DND-41 (cell line): ENCODE data around the gene NEMF.

Experiments
- EZH2 ChIP-seq: IDR thresholded peaks from 3 replicates; pipeline ENCODE4 v1.6.1; 2012; ENCODE audit warnings: borderline replicate concordance, low read depth, mild to moderate bottlenecking, moderate library complexity, low read length, inconsistent platforms; ENCODE audit not compliant: severe bottlenecking
- TF ChIP-seq, protein P1 (sequence below): IDR thresholded peaks from 2 replicates; pipeline ENCODE4 v1.5.1; 2012; ENCODE audit warnings: borderline replicate concordance, low read length, moderate library complexity, mild to moderate bottlenecking; ENCODE audit not compliant: poor library complexity, severe bottlenecking; ENCODE audit errors: extremely low read depth

DNA sequence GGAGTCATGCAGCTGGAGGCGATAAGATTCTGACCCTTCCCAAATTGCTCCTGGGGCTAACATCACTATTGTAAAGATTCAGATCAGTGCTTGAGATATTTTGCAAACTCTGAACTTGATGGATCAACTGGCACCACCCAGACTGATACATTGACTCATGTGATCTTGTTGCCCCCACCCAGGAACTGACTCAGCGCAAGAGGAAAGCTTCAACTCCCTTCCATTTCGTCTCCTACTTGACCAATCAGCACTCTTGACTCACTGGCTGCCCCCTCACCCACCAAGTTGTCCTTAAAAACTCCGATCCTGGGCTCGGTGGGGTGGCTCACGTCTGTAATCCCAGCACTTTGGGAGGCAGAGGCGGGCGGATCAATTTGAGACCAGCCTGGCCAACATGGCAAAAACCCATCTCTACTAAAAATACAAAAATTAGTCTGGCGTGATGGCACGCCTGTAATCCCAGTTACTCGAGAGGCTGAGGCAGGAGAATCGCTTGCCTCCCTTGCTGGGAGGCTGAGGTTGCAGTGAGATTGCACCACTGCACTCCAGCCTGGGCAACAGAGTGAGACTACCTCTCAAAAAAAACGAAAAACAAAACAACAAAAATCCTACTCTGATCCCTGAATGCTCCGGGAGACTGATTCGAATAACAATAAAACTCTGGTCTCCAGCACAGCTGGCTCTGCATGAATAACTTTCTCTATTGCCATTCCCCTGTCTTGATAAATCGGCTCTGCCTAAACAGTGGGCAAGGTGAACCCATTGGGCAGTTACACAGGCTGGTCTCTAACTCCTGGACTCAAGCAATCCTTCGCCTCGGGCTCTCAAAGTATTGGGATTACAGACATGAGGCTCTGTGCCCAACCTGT, 30.5 kb upstream of the NEMF start:
- TF ChIP-seq, protein P1, sequence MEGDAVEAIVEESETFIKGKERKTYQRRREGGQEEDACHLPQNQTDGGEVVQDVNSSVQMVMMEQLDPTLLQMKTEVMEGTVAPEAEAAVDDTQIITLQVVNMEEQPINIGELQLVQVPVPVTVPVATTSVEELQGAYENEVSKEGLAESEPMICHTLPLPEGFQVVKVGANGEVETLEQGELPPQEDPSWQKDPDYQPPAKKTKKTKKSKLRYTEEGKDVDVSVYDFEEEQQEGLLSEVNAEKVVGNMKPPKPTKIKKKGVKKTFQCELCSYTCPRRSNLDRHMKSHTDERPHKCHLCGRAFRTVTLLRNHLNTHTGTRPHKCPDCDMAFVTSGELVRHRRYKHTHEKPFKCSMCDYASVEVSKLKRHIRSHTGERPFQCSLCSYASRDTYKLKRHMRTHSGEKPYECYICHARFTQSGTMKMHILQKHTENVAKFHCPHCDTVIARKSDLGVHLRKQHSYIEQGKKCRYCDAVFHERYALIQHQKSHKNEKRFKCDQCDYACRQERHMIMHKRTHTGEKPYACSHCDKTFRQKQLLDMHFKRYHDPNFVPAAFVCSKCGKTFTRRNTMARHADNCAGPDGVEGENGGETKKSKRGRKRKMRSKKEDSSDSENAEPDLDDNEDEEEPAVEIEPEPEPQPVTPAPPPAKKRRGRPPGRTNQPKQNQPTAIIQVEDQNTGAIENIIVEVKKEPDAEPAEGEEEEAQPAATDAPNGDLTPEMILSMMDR = no peak
- TF ChIP-seq EZH2 = no peak
